Subcutaneous abdominal adipose tissue (tissue), 5 donors: ENCODE results near the gene ZIC1.

Experiments used
- H3K27ac ChIP-seq: one replicate; pipeline ENCODE4 v1.7.0; 2013; ENCODE audit warnings: low read depth, mild to moderate bottlenecking, inconsistent platforms, low read length, moderate library complexity
- H3K27me3 ChIP-seq, 5 donors: one replicate each; pipeline ENCODE4 v1.7.0; 2013; ENCODE audit warnings: low read length in 5 of 5, inconsistent platforms in 1 of 5; ENCODE audit not compliant: control insufficient read depth in 5 of 5, insufficient read depth in 4 of 5
- H3K36me3 ChIP-seq, 5 donors: one replicate each; pipeline ENCODE4 v1.7.0; 2013; ENCODE audit warnings: low read length in 5 of 5; ENCODE audit not compliant: control insufficient read depth in 5 of 5, insufficient read depth in 5 of 5
- H3K4me1 ChIP-seq, 5 donors: one replicate each; pipeline ENCODE4 v1.7.0; 2013; ENCODE audit warnings: low read length in 5 of 5, mild to moderate bottlenecking in 3 of 5, moderate library complexity in 1 of 5; ENCODE audit not compliant: control insufficient read depth in 5 of 5, insufficient read depth in 5 of 5
- H3K4me3 ChIP-seq, 5 donors: one replicate each; pipeline ENCODE4 v1.7.0; 2013; ENCODE audit warnings: low read length in 5 of 5, low read depth in 1 of 5
- H3K9ac ChIP-seq, 5 donors: one replicate each; pipeline ENCODE4 v1.7.0; 2013; ENCODE audit warnings: low read length in 5 of 5, mild to moderate bottlenecking in 4 of 5, moderate library complexity in 3 of 5
- H3K9me3 ChIP-seq, 5 donors: one replicate each; pipeline ENCODE4 v1.7.0; 2013; ENCODE audit warnings: low read length in 5 of 5; ENCODE audit not compliant: control insufficient read depth in 5 of 5
- donor health status: healthy.
- donor health status: healthy.
- donor health status: healthy.
- donor health status: healthy.
- donor health status: healthy.

ZIC1 gene

DNA sequence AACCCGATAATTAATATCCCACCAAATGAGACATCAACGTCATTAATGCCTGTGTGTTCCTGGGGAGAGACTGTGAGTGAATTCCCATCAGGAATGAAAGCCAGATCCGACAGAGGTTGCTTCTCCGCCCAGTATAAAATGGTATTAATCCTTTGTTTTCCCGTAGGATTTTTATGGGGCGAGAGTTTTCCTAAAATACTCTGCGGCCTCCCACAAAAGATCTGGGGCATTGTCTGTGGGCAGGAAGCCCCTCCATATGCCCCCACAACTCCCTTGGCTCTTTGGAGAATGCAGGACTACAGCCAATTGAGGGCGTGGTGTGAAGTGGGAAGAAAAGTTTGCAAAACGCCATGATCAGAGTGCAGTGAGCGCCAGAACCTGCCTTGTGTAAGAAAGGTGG is 29.5 kb upstream of the ZIC1 start:
- Histone ChIP-seq H3K9ac (no peak overlapping the region), H3K36me3 (no peaks in the 10 kb centered on the region), H3K27me3 (peaks cover 40 to 81% (median 60%) of the 10 kb centered on the region in 5 donors), H3K9me3 (peaks cover 0 to 4% (median 0%) of the 10 kb centered on the region in 5 donors), H3K4me1 (peaks cover 0 to 10% (median 0%) of the 10 kb centered on the region in 5 donors), H3K4me3 (no peak overlapping the region), H3K27ac (no peak overlapping the region)

- Histone ChIP-seq H3K4me1 (peaks cover 0 to 10% (median 0%) of the 10 kb centered on the region in 5 donors), H3K9ac (no peak overlapping the region), H3K36me3 (no peaks in the 10 kb centered on the region), H3K4me3 (no peak overlapping the region), H3K9me3 (peaks cover 0 to 4% (median 0%) of the 10 kb centered on the region in 5 donors), H3K27me3 (peaks cover 38 to 83% (median 65%) of the 10 kb centered on the region in 5 donors), H3K27ac (no peak overlapping the region)
These were observed 28.7 kb upstream of the ZIC1 start for GRCh38 chr3:147380387-147380951.

DNA sequence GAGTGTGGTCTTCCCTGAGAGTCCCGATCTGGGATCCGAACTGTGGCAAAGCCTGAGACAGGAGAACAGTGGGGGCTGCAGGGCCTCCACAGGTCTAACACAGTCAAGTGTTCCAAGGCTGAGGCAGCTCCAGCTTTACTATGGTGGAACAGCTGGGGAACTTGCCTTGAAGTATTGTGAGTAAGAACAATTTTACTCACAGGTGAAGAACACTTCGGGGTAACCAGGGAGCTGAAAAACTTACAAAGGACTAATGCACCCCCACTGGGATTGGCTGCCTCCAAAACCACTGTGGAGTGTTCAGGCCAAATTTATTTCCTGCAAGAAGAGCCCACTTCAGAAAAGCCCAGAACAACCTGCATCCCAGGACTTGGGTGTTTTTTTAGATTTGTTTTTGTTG is 28.2 kb upstream of the ZIC1 start:
- H3K36me3 ChIP-seq = no peaks in the 10 kb centered on the region
- no peak overlapping the region for H3K4me3 ChIP-seq
- H3K4me1 ChIP-seq = peaks cover 0 to 10% (median 0%) of the 10 kb centered on the region in 5 donors
- H3K27me3 ChIP-seq = peaks cover 39 to 85% (median 67%) of the 10 kb centered on the region in 5 donors
- H3K9me3 ChIP-seq = peaks cover 0 to 4% (median 0%) of the 10 kb centered on the region in 5 donors
- no peak overlapping the region for H3K27ac ChIP-seq
- H3K9ac ChIP-seq = no peak overlapping the region

DNA sequence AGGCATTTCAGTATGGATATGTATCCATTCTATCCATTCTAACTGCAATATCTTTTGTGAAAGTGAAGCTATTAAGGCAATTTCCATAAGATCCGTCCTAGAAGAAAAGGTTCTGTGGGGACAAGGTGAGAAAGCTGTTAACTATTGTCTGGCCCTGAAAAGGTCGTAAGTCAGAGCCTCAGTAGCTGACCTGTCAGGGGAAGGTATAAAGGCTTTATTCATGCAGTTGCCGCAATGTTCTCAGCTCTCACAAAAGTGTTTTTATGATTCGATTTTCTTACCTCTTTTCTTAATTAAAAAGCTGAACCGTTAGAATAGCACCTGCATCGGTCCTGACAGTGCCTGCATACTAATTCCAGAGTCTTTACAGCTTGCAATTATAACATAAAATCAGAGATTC is 27.6 kb upstream of the ZIC1 start:
- Histone ChIP-seq H3K36me3 (no peaks in the 10 kb centered on the region), H3K9ac (no peak overlapping the region), H3K27me3 (peaks cover 42 to 86% (median 68%) of the 10 kb centered on the region in 5 donors), H3K4me1 (peaks cover 0 to 10% (median 0%) of the 10 kb centered on the region in 5 donors), H3K9me3 (peaks cover 0 to 4% (median 0%) of the 10 kb centered on the region in 5 donors), H3K27ac (no peak overlapping the region), H3K4me3 (no peak overlapping the region)

DNA sequence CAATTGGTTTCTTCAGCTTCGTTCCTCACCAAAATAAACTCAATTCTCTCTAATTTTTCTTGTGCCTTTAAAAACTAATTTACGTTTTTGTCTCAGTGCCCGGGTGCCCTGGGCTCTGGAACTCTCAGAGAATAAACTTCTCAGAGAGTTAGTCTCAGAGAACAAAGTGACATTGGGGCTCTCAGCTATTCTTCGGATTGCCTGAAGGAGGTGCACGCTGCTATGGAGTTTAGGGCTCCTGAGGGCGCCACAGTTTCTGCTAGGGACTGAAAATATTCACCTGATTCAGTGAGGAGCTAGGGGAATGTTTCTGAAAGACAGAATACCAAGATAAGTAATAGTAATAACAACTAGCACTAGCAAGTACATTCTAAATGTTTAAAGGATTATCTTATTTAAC is 25.5 kb upstream of the ZIC1 start:
- Histone ChIP-seq H3K4me1 (no peaks in the 10 kb centered on the region), H3K27ac (no peak overlapping the region), H3K9ac (no peak overlapping the region), H3K27me3 (peaks cover 43 to 88% (median 69%) of the 10 kb centered on the region in 5 donors), H3K36me3 (no peaks in the 10 kb centered on the region), H3K9me3 (peaks cover 0 to 2% (median 0%) of the 10 kb centered on the region in 5 donors), H3K4me3 (no peak overlapping the region)

GRCh38 chr3:147384210-147385058 is 24.7 kb upstream of the ZIC1 start:
- Histone ChIP-seq H3K9me3 (peaks cover 0 to 2% (median 0%) of the 10 kb centered on the region in 5 donors), H3K27ac (no peak overlapping the region), H3K4me3 (no peak overlapping the region), H3K9ac (no peak overlapping the region), H3K36me3 (no peaks in the 10 kb centered on the region), H3K27me3 (peaks cover 50 to 88% (median 73%) of the 10 kb centered on the region in 5 donors), H3K4me1 (no peaks in the 10 kb centered on the region)

DNA sequence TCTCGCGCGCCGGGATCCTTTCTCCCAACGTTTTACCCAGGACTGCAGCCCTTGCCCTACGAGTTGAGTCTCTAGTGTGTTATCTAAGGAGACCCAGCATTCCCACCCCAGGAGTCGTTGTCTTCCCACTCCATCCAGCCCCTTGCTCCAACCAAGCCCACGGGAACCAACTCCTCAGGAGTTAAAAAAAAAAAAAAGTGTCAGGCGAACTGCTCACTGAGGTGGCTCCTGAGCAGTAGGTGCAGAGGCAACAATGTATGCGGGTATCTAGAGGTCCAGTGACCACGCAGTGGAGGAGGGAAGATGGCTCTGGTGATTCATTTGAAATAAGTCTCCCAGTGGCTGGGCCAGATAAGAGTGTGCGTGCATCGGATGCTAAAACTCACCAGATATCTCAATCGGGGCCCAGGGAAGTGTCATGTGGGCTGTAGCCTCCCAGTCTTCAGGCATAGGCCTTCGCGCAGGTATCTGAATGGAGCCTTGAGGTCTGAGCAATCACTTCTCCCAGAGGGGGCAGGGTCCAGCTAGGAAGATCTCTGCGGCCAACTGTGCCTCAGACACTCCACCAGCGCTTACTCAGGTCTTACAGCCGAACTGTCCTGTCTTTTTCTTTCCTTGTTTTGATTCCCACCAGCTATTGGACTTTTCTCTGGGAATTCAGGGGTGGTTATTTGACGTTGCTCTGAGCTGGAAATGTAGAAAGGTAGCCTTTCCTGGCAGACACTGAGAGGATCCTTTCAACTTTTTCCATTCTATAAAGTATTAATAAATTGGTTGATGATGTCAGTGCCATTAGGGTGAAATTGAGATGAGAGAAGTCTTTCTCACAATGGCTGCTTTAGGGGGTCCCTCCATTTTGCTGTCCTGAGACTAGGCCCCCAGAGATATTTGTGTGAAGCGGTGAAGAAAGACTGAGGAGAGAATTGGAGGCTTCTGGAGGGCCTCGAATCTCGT is 23.8 kb upstream of the ZIC1 start:
- no peak overlapping the region for H3K9ac ChIP-seq
- H3K27me3 ChIP-seq = peaks cover 49 to 88% (median 73%) of the 10 kb centered on the region in 5 donors
- no peaks in the 10 kb centered on the region for H3K4me1 ChIP-seq
- no peak overlapping the region for H3K27ac ChIP-seq
- H3K9me3 ChIP-seq = peaks cover 0 to 2% (median 0%) of the 10 kb centered on the region in 5 donors
- H3K36me3 ChIP-seq = no peaks in the 10 kb centered on the region
- no peak overlapping the region for H3K4me3 ChIP-seq

GRCh38 chr3:147387291-147387884 is 21.8 kb upstream of the ZIC1 start:
- no peaks in the 10 kb centered on the region for H3K36me3 ChIP-seq
- H3K27me3 ChIP-seq = peaks cover 50 to 89% (median 83%) of the 10 kb centered on the region in 5 donors
- no peak overlapping the region for H3K4me3 ChIP-seq
- peaks cover 0 to 14% (median 8%) of the 10 kb centered on the region in 5 donors for H3K4me1 ChIP-seq
- no peak overlapping the region for H3K9ac ChIP-seq
- no peak overlapping the region for H3K27ac ChIP-seq
- peaks cover 0 to 3% (median 0%) of the 10 kb centered on the region in 5 donors for H3K9me3 ChIP-seq

GRCh38 chr3:147387885-147388699 is 21.1 kb upstream of the ZIC1 start:
- peaks cover 0 to 20% (median 13%) of the 10 kb centered on the region in 5 donors for H3K4me1 ChIP-seq
- H3K27me3 ChIP-seq = peaks cover 55 to 88% (median 84%) of the 10 kb centered on the region in 5 donors
- no peak overlapping the region for H3K4me3 ChIP-seq
- no peaks in the 10 kb centered on the region for H3K36me3 ChIP-seq
- H3K9ac ChIP-seq = no peak overlapping the region
- no peak overlapping the region for H3K27ac ChIP-seq
- H3K9me3 ChIP-seq = peaks cover 0 to 3% (median 0%) of the 10 kb centered on the region in 5 donors
